Measurements from ENCODE around the gene GUCA2A.

DNA sequence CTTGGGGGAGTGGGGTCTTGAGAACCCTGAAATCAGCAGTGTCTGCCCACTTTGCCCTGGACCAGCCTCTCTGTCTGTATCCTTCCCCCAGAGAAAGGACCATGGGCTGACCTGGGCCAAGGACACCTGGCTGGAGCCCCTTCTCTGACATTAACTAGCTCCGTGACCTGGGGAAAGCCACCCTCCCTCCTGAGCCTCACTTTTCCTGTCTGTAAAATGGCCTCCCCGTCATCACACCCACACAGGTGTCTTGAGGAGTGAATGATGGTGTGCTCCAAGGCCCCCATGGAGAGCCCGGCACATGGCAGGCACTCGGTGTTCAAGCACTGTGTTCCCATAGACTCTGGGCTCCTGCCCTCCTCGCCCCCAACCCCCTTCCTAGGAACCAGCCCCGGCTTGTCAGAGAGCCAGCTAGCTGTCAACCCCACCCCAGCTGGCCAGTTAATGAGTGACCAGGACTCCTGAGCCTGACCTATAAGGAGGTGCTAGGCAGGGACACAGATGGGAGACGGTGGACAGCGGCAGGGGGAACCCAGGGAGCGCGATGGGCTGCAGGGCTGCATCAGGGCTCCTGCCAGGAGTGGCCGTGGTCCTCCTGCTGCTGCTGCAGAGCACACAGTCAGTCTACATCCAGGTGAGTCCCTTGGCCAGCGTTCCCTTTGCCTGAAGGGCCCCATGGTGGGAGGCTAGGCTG is 11.5 kb downstream of the GUCA2A start, which contains the start of gene GUCA2B:
- TF ChIP-seq, protein P1, sequence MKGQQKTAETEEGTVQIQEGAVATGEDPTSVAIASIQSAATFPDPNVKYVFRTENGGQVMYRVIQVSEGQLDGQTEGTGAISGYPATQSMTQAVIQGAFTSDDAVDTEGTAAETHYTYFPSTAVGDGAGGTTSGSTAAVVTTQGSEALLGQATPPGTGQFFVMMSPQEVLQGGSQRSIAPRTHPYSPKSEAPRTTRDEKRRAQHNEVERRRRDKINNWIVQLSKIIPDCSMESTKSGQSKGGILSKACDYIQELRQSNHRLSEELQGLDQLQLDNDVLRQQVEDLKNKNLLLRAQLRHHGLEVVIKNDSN (IDR thresholded peaks at IDR 0.05; ENCODE audit: borderline replicate concordance, low read depth): no peak
- TF ChIP-seq, protein P2, sequence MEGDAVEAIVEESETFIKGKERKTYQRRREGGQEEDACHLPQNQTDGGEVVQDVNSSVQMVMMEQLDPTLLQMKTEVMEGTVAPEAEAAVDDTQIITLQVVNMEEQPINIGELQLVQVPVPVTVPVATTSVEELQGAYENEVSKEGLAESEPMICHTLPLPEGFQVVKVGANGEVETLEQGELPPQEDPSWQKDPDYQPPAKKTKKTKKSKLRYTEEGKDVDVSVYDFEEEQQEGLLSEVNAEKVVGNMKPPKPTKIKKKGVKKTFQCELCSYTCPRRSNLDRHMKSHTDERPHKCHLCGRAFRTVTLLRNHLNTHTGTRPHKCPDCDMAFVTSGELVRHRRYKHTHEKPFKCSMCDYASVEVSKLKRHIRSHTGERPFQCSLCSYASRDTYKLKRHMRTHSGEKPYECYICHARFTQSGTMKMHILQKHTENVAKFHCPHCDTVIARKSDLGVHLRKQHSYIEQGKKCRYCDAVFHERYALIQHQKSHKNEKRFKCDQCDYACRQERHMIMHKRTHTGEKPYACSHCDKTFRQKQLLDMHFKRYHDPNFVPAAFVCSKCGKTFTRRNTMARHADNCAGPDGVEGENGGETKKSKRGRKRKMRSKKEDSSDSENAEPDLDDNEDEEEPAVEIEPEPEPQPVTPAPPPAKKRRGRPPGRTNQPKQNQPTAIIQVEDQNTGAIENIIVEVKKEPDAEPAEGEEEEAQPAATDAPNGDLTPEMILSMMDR (IDR thresholded peaks at IDR 0.05): no peak
- TF ChIP-seq, protein P3, sequence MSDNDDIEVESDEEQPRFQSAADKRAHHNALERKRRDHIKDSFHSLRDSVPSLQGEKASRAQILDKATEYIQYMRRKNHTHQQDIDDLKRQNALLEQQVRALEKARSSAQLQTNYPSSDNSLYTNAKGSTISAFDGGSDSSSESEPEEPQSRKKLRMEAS (IDR thresholded peaks at IDR 0.05; ENCODE audit: low read depth): no peak
- TF ChIP-seq POLR2AphosphoS5 (IDR thresholded peaks at IDR 0.05; ENCODE audit: low read depth, low read length): no peak
